HepG2 (cell line): ENCODE results near the gene THAP9. TPM values are rescaled to one million over a fixed set of nuclear protein-coding genes. Genes with fewer than 3 reads are reported as not detected.

Source experiments
- ARNT ChIP-seq: fragments of 450-650 bp; IDR thresholded peaks from 2 replicates; pipeline ENCODE4 v1.6.1; 2017
- CENPT ChIP-seq: sonication (generic); formaldehyde crosslinking; IDR thresholded peaks from 2 replicates; pipeline ENCODE4 v1.8.0; 2022; ENCODE audit warnings: low read depth, mild to moderate bottlenecking, moderate library complexity, missing genetic modification reagents
- HNRNPH1 ChIP-seq: fragments of 200-400 bp; formaldehyde crosslinking; optimal IDR thresholded peaks from 2 replicates; pipeline ENCODE3; 2017; ENCODE audit warnings: mild to moderate bottlenecking, low read depth, low read length
- IKZF5 ChIP-seq: IDR thresholded peaks from 2 replicates; pipeline ENCODE4 v1.6.1; 2018; ENCODE audit warnings: missing genetic modification reagents, mild to moderate bottlenecking, missing compliant biosample characterization
- JUNB ChIP-seq: sonication (generic); formaldehyde crosslinking; IDR thresholded peaks from 2 replicates; pipeline ENCODE4 v1.8.0; 2022; ENCODE audit warnings: missing genetic modification reagents, mild to moderate bottlenecking, borderline replicate concordance
- MTF1 ChIP-seq: sonication (generic); formaldehyde crosslinking; IDR thresholded peaks from 2 replicates; pipeline ENCODE4 v1.5.0; 2020; ENCODE audit warnings: missing genetic modification reagents
- MYNN ChIP-seq: sonication (generic); formaldehyde crosslinking; IDR thresholded peaks from 2 replicates; pipeline ENCODE4 v1.4.0; 2020; ENCODE audit warnings: mild to moderate bottlenecking, low read depth, missing genetic modification reagents
- NR2F2 ChIP-seq: IDR thresholded peaks from 2 replicates; pipeline ENCODE4 v1.6.1; 2012; ENCODE audit warnings: low read depth, inconsistent platforms, borderline replicate concordance
- PAX8 ChIP-seq: sonication (generic); formaldehyde crosslinking; IDR thresholded peaks from 2 replicates; pipeline ENCODE4 v1.8.0; 2022; ENCODE audit warnings: mild to moderate bottlenecking, missing genetic modification reagents, borderline replicate concordance
- RAD21 ChIP-seq: fragments of 450-650 bp; formaldehyde crosslinking; IDR thresholded peaks from 2 replicates; pipeline ENCODE4 v1.5.0; 2020; ENCODE audit warnings: mild to moderate bottlenecking
- SP1 ChIP-seq, 2 experiments: fragments of 450-650 bp in 1 of 2; sonication (generic) in 1 of 2; formaldehyde crosslinking in 1 of 2; IDR thresholded peaks; 2 replicates each; pipeline versions ENCODE4 v1.4.0 to v1.6.1; 2016 to 2020; ENCODE audit warnings: missing genetic modification reagents in 1 of 2
- SRSF1 ChIP-seq: fragments of 200-400 bp; formaldehyde crosslinking; optimal IDR thresholded peaks from 2 replicates; pipeline ENCODE3; 2017; ENCODE audit warnings: mild to moderate bottlenecking, low read depth, low read length, moderate library complexity
- XBP1 ChIP-seq: sonication (generic); formaldehyde crosslinking; IDR thresholded peaks from 2 replicates; pipeline ENCODE4 v1.5.0; 2020; ENCODE audit warnings: missing genetic modification reagents
- ZFP36L1 ChIP-seq: sonication (generic); formaldehyde crosslinking; IDR thresholded peaks from 2 replicates; pipeline ENCODE4 v1.8.0; 2022; ENCODE audit warnings: mild to moderate bottlenecking, missing genetic modification reagents, moderate library complexity
- ZNF251 ChIP-seq: sonication (generic); formaldehyde crosslinking; IDR thresholded peaks from 2 replicates; pipeline ENCODE4 v1.9.0; 2021; ENCODE audit warnings: mild to moderate bottlenecking, missing genetic modification reagents
- ZNF333 ChIP-seq: sonication (generic); formaldehyde crosslinking; IDR thresholded peaks from 2 replicates; pipeline ENCODE4 v1.4.0; 2020; ENCODE audit warnings: mild to moderate bottlenecking, missing genetic modification reagents, borderline replicate concordance
- ZNF607 ChIP-seq: sonication (generic); formaldehyde crosslinking; IDR thresholded peaks from 2 replicates; pipeline ENCODE4 v1.5.1; 2020; ENCODE audit warnings: missing genetic modification reagents, mild to moderate bottlenecking, borderline replicate concordance
- ZNF644 ChIP-seq: IDR thresholded peaks from 2 replicates; pipeline ENCODE4 v1.6.1; 2016; ENCODE audit warnings: low read depth
- ZNF75D ChIP-seq: sonication (generic); formaldehyde crosslinking; IDR thresholded peaks from 2 replicates; pipeline ENCODE4 v1.8.1; 2023; ENCODE audit warnings: missing genetic modification reagents, mild to moderate bottlenecking, borderline replicate concordance
- ZNF83 ChIP-seq: sonication (generic); formaldehyde crosslinking; IDR thresholded peaks from 2 replicates; pipeline ENCODE4 v1.4.0; 2020; ENCODE audit warnings: missing genetic modification reagents, mild to moderate bottlenecking, borderline replicate concordance
- ZNF839 ChIP-seq: sonication (generic); formaldehyde crosslinking; IDR thresholded peaks from 2 replicates; pipeline ENCODE4 v1.4.0; 2020; ENCODE audit warnings: missing genetic modification reagents, mild to moderate bottlenecking, borderline replicate concordance
- polyA plus RNA-seq, 8 experiments: library from polyadenylated mRNA; depleted of rRNA in 3 of 8; stranded (reverse) in 7 of 8; unstranded in 1 of 8; fragments of >200 nt; fragmentation: Illumina TruSeq in 4 of 8; extraction: Trizol in 4 of 8; gene quantifications; 2 replicates each; pipeline versions ENCODE4 v1.2.1 to v1.2.3, GENCODE V29; 2011 to 2016; ENCODE audit warnings: low read depth in 4 of 8, missing spikeins in 1 of 8, mixed read lengths in 1 of 8; ENCODE audit not compliant: insufficient read depth in 1 of 8
- total RNA-seq, 5 experiments: library from RNA; depleted of rRNA; stranded (reverse); fragments of >200 nt; fragmentation: Illumina TruSeq; extraction: Trizol; gene quantifications; 2 replicates each; pipeline ENCODE4 v1.2.3, GENCODE V29; 2016; ENCODE audit warnings: low read depth in 1 of 5
- TF ChIP-seq, protein P1 (sequence below): sonication (generic); formaldehyde crosslinking; IDR thresholded peaks from 2 replicates; pipeline ENCODE4 v1.8.0; 2022; ENCODE audit warnings: missing genetic modification reagents, mild to moderate bottlenecking, borderline replicate concordance
- TF ChIP-seq, protein P2 (sequence below): sonication (generic); formaldehyde crosslinking; conservative IDR thresholded peaks from 2 replicates; pipeline ENCODE4 v1.4.0; 2020; ENCODE audit warnings: missing genetic modification reagents
- TF ChIP-seq, protein P3 (sequence below): sonication (generic); formaldehyde crosslinking; IDR thresholded peaks from 2 replicates; pipeline ENCODE4 v1.4.0; 2020; ENCODE audit warnings: missing genetic modification reagents

The THAP9 gene
- total and polyA plus RNA-seq, 2 of the 13 experiments (the other 11 are each of a cell fraction or from before 2014, with no cell fraction given) = 6.0 to 7.2 TPM

DNA sequence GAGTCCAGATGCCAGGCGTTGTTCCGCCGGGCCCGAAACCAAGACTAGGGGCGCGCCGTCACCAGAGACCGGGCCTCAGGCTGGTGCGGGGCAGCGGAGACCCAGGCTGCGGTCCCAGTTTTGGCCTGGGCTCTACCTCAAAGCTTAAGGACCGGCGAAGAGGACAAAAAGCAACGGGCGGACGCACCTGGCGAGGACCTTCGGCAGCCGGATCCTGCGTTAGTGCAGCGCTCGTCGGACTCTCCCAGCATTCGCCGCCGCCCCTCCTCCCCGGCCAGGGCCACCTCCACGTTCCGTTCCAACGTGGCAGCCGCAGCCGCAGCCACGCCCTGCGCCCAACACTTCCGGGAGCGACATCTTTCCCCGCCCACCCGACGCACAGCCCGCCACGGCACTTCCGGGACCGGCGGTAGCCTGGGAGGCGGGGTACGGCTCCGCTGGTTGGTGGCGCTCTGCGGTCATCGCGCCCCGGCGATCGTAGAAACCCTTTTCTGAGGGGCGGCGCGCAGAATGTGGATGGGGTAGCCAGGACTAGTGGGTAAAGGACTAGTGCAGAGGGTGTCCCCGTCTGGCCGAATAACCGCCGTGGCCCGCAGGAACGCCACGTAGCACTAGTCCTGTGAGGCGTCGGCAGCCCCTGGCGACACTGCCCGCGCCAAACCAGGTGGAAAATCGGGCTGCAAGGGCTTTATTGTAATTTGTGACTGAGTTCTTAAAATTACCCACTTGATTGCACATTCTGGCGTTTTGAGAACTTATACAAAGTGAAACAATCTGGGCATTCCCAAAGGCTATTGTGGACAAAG lies 9.4 kb upstream of the THAP9 start, which contains the start of gene SEC31A (continued):
- TF ChIP-seq SP1 (IDR thresholded peaks at IDR 0.05) (no peak), SP1 (CRISPR knock-in tag; IDR thresholded peaks at IDR 0.05) (peak; percentile 98), CENPT (CRISPR knock-in tag) (no peak), RAD21 (peak; percentile 15; the same call in 1 of the 2 replicates), ZNF333 (CRISPR knock-in tag) (peak; percentile 73; the same call in 1 of the 2 replicates), ZNF644 (no peak), ZNF75D (0 out of 2 replicates have a peak, but pooled peaks have one; percentile 15), ARNT (no peak), MTF1 (CRISPR knock-in tag) (no peak), XBP1 (CRISPR knock-in tag) (no peak; the same call in 1 of the 2 replicates), NR2F2 (no peak), ZNF83 (no peak), HNRNPH1 (no peak), ZNF607 (no peak; the same call in 1 of the 2 replicates), ZNF251 (no peak), PAX8 (no peak), IKZF5 (peak; percentile 95), ZNF839 (no peak), ZFP36L1 (CRISPR knock-in tag) (peak; percentile 92), JUNB (no peak; the same call in 1 of the 2 replicates), MYNN (CRISPR knock-in tag) (no peak), SRSF1 (peak; percentile 36)
- TF ChIP-seq, protein P1, sequence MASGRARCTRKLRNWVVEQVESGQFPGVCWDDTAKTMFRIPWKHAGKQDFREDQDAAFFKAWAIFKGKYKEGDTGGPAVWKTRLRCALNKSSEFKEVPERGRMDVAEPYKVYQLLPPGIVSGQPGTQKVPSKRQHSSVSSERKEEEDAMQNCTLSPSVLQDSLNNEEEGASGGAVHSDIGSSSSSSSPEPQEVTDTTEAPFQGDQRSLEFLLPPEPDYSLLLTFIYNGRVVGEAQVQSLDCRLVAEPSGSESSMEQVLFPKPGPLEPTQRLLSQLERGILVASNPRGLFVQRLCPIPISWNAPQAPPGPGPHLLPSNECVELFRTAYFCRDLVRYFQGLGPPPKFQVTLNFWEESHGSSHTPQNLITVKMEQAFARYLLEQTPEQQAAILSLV (CRISPR knock-in tag) = peak; percentile 98
- TF ChIP-seq, protein P2, sequence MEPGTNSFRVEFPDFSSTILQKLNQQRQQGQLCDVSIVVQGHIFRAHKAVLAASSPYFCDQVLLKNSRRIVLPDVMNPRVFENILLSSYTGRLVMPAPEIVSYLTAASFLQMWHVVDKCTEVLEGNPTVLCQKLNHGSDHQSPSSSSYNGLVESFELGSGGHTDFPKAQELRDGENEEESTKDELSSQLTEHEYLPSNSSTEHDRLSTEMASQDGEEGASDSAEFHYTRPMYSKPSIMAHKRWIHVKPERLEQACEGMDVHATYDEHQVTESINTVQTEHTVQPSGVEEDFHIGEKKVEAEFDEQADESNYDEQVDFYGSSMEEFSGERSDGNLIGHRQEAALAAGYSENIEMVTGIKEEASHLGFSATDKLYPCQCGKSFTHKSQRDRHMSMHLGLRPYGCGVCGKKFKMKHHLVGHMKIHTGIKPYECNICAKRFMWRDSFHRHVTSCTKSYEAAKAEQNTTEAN (CRISPR knock-in tag) = peak; percentile 34; the same call in 1 of the 2 replicates
- TF ChIP-seq, protein P3, sequence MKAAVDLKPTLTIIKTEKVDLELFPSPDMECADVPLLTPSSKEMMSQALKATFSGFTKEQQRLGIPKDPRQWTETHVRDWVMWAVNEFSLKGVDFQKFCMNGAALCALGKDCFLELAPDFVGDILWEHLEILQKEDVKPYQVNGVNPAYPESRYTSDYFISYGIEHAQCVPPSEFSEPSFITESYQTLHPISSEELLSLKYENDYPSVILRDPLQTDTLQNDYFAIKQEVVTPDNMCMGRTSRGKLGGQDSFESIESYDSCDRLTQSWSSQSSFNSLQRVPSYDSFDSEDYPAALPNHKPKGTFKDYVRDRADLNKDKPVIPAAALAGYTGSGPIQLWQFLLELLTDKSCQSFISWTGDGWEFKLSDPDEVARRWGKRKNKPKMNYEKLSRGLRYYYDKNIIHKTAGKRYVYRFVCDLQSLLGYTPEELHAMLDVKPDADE (CRISPR knock-in tag) = 0 out of 2 replicates have a peak, but pooled peaks have one; percentile 66
